Measurements from ENCODE around the gene RCSD1.
"Not testable (repeated sequence)": the region's sequence is repeated elsewhere in the genome, so short reads cannot be mapped to it uniquely, and the experiment has no call there.

The RCSD1 gene

DNA sequence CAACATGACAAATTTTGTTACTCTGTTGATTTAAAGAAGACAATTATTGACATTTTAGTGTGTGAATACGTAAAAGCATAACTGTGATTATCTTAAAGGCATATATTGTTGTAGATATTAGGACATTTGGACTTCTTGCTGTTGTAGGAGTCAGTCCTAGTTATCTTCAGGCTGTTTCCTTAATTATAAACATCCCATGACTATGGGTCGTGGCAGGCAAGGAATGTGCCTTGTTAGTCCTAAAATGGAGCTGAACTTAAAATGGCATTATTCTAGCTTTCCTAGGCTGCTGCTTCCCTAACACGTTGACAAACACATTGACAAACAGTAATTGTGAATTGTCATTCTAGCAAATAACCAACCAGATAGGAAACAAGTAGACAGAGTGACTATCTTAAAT is 87.3 kb downstream of the RCSD1 start:
- no peak for DNase-seq

GRCh38 chr1:167718914-167719691 is 89.1 kb downstream of the RCSD1 start:
- DNase-seq: no peak

DNA sequence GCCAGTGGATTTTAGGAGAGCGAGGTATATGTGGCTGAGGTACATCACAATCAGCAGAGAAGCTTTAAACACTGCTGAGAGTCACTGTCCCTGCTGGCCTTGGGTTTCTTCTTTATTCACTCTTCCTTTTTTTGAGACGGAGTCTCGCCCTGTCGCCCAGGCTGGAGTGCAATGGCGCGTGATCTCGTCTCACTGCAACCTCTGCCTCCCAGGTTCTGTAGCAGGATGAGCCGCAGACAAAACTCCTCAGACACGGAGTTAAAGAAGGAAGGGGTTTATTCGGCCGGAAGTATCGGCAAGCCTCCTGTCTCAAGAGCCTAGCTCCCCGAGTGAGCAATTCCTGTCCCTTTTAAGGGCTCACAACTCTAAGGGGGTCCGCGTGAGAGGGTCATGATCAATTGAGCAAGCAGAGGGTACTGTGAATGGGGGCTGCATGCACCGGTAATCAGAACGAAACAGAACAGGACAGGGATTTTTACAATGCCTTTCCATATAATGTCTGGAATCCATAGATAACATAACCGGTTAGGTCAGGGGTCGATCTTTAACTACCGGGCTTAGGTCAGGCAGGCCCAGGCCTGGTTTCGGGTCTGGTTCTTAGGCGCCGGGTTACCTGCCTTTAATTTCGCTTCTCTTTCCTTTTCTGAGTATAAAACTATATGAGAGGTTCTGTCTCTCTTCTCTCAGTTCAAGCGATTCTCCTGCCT is 89.8 kb downstream of the RCSD1 start:
- not testable (repeated sequence) for DNase-seq

DNA sequence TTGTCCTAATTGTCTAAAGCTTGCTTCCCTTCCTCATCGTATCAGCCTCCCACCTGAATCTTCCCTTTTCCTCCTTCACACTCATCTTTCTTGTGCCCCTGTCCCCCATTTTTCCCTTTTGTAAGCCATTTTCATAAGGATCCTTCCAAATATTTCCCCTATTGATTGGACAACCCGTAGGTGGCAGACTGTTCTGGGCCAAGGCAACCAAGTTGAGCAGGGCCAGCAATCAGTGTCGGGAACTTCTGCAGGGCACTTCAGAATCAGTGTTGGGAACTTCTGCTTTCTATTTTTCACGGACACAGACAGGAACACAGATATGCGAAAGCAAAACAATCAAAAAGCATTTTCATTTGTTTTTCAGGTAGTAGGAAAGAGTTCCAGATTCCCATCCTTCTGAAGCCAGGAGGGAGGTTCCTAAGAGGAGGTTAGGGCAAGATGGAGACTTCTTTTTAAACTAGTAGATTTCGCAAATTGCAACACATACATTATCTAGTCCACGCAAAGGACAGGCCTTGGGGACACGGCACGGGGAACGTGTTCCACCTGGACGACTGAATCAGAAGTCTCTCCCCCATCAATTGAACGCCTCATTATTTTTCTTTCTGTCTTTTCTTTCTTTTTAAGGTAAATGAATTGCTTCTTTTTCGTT is 91.1 kb downstream of the RCSD1 start:
- no peak for DNase-seq

DNA sequence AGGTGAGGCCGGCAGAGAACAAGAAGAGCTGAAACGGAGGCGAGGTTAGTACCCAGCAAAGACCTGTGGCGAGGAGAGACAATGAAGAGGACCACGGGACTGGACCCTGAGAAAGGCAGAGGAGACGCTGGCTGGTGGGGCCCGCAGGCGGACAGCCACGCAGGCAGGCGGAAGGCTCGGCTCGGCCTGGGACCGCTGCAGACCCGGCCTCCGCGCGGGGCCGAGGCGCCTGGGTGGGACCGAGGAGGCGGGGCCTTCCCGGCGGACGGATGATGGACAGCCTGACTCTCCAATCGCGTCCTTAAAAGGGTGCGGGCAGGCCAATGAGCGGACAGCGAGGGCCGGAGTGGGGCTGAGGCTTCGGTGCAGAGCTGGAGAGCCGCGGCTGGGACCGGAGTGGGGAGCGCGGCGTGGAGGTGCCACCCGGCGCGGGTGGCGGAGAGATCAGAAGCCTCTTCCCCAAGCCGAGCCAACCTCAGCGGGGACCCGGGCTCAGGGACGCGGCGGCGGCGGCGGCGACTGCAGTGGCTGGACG is 91.7 kb downstream of the RCSD1 start, which contains the start of gene MPZL1:
MPZL1 (plus strand) TSS at position 366 of the 535 bp plus-strand sequence. CDS start 170 bp downstream, outside the sequence.
- DNase-seq: peak; percentile 91 to 93

DNA sequence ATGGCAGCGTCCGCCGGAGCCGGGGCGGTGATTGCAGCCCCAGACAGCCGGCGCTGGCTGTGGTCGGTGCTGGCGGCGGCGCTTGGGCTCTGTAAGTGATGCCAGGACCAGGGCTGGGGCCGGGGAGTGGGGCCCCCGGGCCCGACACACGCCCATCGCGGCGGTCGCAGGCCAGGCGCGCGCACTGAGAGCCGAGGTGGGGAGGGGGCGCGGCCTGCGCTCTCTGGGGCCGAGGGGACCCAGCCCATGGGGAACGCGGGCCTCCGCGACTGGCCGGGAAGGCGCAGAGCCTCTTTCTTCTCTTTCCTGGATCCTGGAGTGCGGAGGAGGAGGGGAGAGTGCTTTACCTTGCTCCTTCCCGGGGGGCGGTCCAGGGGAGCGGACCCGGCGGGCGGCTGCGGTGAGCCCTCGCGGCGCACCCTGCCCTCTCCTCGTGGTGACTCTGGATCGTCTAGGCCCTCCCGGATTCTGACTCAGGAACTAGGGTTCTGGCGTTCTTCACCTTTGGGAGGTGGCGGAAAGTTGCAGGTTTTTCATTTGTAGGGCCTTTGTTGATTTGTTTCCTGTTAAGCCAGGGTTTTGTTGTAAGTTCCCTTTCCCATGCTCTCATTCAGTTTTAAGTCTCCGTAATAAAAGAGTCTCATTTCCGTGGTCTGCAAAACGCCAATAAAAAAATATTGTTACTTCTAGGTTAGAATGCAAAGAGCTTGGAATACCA is 92.3 kb downstream of the RCSD1 start:
- DNase-seq: peak in 1 of 2 donors; percentile 18

DNA sequence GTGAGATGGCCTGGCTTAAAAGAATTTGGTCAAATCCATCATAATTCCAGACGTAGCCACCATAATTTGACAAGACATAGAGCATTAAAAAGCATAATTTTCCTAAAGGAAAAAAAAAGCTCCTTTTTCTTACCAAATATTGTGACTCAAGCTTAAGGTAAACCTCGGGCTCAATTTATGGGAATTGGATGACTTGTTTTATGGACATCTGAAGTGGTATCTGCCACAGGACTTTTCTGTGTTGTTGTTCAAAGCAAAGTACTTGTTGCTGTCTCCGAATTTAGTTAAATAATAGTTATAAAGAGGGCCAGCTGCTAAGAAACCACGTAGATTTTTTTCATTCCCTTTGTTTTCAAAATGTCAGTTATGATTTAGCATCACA is 92.8 kb downstream of the RCSD1 start:
- no peak for DNase-seq

DNA sequence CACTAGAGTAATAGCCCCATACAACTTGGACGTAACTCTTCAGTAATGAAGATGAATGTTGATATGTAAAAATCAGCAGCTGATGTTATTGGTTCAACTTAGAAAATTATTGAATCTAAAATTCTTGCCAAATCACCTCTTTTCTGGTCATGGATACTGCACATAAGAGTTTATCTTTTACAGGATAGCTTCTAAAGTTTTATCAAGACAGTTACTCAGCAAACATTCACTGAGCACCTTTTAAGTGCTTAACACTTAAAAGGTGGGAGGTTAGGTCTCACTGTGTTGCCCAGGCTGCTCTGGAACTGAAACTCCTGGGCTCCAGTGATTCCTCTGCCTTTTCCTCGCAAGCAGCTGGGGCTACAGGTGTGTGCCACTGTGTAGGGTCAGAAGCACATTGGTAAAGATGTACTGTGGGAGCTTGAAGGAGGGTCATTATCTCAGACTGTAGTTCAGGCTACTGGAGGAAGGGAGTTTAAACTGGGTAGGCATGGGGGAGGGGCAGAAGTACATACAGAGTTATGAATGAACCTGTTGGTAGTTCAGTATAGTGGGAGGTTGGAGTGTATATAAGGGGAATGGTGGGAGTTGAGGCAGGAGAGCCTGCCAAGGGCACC is 93.8 kb downstream of the RCSD1 start:
- DNase-seq: no peak

GRCh38 chr1:167726008-167726407 is 96.0 kb downstream of the RCSD1 start:
- DNase-seq: no peak

- DNase-seq: no peak
Measured at GRCh38 chr1:167728818-167729410, 98.9 kb downstream of the RCSD1 start.

DNA sequence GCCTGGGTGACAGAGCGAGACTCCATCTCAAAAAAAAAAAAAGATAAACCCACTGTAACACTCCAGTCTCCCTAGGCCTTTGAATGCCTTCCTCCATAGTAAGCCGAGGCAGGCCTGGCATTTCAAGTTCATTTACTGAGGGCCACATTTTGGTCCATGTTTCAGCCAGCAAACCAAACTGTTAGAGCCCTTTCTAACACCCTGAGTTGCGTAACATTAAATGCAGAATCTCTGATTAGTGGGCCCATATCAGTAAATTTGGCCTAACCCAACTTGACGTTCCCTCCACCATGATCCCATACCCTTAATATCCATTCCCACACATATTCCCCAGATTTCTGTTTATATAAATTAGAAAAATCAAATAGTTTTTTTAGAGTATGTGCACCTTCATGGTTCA is 104.2 kb downstream of the RCSD1 start:
- no peak for DNase-seq

GRCh38 chr1:167734841-167735240 is 104.8 kb downstream of the RCSD1 start:
- DNase-seq: no peak

DNA sequence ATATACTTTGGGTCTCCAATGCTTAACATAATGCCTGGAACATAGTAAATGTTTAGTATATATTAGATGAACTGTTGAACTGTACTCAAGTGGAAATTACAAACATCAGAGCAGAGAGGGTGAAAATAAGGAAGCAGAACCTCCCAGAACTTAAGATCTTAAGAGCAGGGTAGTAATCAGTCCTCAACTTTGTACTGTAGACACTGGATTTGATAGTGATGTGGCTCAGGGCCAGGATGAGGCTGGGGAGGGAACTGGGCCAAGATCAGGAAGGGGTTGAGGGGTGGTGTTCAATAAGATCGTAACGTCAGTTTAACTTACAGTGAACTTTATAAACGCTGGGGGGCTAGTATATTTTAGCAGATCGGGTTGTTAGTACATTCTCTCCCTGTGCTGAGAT is 107.1 kb downstream of the RCSD1 start:
- no peak for DNase-seq

GRCh38 chr1:167738158-167738557 is 108.1 kb downstream of the RCSD1 start:
- DNase-seq: no peak

DNA sequence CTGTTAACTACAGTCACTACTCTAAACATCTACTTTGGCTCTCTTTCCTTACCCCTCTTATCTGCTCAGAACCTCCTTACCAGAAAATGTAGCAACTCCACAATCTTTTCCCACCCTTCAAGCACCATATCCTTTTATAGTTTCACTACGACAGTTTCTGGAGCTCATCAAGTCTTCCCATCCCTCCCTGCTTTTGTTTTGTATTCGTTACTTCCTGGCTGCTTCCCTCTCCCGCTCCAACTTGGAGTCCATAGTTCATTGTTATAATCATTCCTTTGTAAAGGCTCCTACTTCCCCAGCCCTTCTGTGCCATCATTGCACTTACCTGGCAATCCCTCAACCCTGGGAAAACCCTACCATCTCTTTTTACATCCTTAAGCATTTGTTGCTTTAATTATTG is 109.7 kb downstream of the RCSD1 start:
- no peak for DNase-seq

DNA sequence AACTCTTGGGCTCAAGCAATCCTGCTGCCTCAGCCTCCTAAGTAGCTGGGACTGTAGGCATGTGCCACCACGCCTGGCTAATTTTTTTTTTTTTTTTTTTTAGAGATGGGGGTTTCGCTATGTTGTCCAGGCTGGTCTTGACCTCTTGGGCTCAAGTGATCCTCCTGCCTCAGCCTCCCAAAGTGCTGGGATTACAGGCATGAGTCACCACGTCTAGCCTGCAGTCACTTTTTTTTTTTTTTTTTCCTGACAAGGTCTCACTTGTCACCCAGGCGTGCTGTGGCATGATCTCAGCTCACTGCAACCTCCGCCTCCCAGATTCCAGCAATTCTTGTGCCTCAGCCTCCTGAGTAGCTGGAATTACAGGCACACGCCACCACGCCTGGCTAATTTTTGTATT is 111.1 kb downstream of the RCSD1 start:
- DNase-seq: not testable (repeated sequence)

GRCh38 chr1:167742392-167743057 is 112.5 kb downstream of the RCSD1 start:
- not testable (repeated sequence) for DNase-seq

DNA sequence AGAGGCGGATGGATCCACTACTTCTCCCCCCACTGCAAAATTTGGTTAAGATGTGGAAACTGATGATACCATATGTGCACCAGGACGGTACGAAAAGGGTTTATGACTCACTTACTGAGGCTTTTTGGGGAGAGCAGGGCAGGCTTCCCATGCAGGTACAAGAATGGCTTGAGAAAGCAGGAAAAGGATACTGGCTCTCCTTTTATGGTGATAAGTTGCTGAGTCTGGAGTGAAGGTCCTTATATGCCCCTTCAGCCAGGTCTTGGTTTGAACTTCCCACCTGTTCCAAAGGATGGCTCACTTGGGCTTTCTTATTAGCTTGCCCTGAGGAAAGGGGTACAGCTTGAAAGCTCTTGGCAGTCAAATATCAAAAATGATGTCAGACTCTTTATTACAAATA is 114.9 kb downstream of the RCSD1 start:
- no peak for DNase-seq

- DNase-seq: no peak
Measured at GRCh38 chr1:167746013-167746672, 116.1 kb downstream of the RCSD1 start.

DNA sequence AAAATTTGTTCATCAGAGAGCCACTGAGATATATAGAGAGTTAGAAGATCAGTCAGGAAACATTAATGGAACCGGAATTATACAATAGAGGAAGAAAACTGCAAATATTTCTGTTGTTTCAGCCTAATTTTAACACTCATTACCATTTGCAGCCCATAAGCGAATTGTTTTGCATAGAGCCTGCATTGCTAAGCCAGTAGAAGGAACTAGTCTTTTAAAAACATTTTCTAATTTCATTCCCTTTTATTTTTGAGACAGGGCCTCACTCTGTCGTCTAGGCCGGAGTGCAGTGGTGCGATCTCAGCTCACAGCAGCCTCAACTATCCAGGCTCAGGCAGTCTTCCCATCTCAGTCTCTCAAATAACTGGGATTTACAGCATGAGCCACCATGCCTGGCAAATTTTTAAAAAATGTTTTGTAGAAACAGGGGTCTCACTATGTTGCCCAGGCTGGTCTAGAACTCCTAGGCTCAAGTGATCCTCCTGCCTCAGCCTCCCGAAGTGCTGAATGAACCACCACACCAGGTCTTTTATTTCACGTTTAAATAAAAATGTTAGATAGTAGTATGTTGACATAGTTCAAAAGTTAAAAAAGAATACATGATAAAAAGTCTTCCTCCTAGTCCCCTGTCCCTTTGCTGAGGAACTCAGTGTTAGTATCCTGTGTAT is 117.1 kb downstream of the RCSD1 start:
- DNase-seq: no peak
